ENCODE data around the gene EVA1C.

EVA1C gene

GRCh38 chr21:32562426-32562825 lies 149.9 kb downstream of the EVA1C start:
- Histone ChIP-seq H3K36me3 (ENCODE audit: insufficient read depth, low read length) (no peaks in the 10 kb centered on the region), H3K9me3 (ENCODE audit: insufficient read depth, low read depth, low read length) (no peaks in the 10 kb centered on the region), H3K9ac (ENCODE audit: low read depth, low read length, poor library complexity, severe bottlenecking) (no peak overlapping the region), H2AFZ (ENCODE audit: low read length) (no peak overlapping the region), H3K79me2 (ENCODE audit: insufficient read depth, low read length) (no peaks in the 10 kb centered on the region), H3K27me3 (ENCODE audit: insufficient read depth, low read length, poor library complexity, severe bottlenecking) (no peaks in the 10 kb centered on the region), H3F3A (ENCODE audit: low read depth) (no peaks in the 10 kb centered on the region), H3K4me3 (ENCODE audit: low read length, poor library complexity, severe bottlenecking) (no peak overlapping the region), H3K4me1 (ENCODE audit: insufficient read depth, low read length, poor library complexity, severe bottlenecking) (no peaks in the 10 kb centered on the region), H4K20me1 (ENCODE audit: insufficient read depth, low read length, poor library complexity, severe bottlenecking) (no peaks in the 10 kb centered on the region), H3K9me2 (replicated peaks; ENCODE audit: low read depth, low read length) (no peaks in the 10 kb centered on the region), H3K4me2 (ENCODE audit: low read depth, low read length, poor library complexity, severe bottlenecking) (no peak overlapping the region)
- TF ChIP-seq EZH2phosphoT487 (IDR thresholded peaks at IDR 0.05; ENCODE audit: borderline replicate concordance) (no peak), CTCF (conservative IDR thresholded peaks at IDR 0.05; ENCODE audit: low read length) (no peak)

DNA sequence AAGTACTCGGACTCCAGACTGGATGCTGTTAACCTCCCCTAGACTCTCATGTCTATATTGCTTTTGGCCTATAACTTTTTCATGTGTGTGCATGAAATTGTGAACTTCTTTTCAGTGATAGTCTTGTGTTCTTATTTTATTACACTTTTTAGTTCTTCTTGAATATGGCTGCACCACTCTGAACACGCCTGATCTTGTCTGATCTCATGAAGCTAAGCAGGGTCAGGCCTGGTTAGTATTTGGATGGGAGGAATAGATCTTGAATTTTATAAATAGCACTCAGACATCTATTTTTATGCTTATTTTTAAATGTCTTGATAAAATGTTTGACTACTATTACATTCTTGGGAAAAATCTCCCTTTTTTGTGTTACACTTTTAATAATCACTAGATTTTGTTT lies 150.4 kb downstream of the EVA1C start:
- Histone ChIP-seq H4K20me1 (ENCODE audit: insufficient read depth, low read length, poor library complexity, severe bottlenecking) (no peaks in the 10 kb centered on the region), H3K4me2 (ENCODE audit: low read depth, low read length, poor library complexity, severe bottlenecking) (no peak overlapping the region), H3K9ac (ENCODE audit: low read depth, low read length, poor library complexity, severe bottlenecking) (no peak overlapping the region), H2AFZ (ENCODE audit: low read length) (no peak overlapping the region), H3K9me2 (replicated peaks; ENCODE audit: low read depth, low read length) (no peaks in the 10 kb centered on the region), H3K4me3 (ENCODE audit: low read length, poor library complexity, severe bottlenecking) (no peak overlapping the region), H3K36me3 (ENCODE audit: insufficient read depth, low read length) (no peaks in the 10 kb centered on the region), H3K27me3 (ENCODE audit: insufficient read depth, low read length, poor library complexity, severe bottlenecking) (no peaks in the 10 kb centered on the region), H3K4me1 (ENCODE audit: insufficient read depth, low read length, poor library complexity, severe bottlenecking) (no peaks in the 10 kb centered on the region), H3K79me2 (ENCODE audit: insufficient read depth, low read length) (no peaks in the 10 kb centered on the region), H3F3A (ENCODE audit: low read depth) (no peaks in the 10 kb centered on the region), H3K9me3 (ENCODE audit: insufficient read depth, low read depth, low read length) (no peaks in the 10 kb centered on the region)
- TF ChIP-seq CTCF (conservative IDR thresholded peaks at IDR 0.05; ENCODE audit: low read length) (no peak), EZH2phosphoT487 (IDR thresholded peaks at IDR 0.05; ENCODE audit: borderline replicate concordance) (no peak)
